Peyer's patch (tissue), 4 donors: ENCODE data around the gene RAP2C. TPM values are rescaled to one million over a fixed set of nuclear protein-coding genes. Genes with fewer than 3 reads are reported as not detected.

Experiments
- DNase-seq, 3 donors: peaks; one replicate each; pipeline ENCODE4 v3.0.0-alpha.2; 2017 to 2019
- H3K27ac ChIP-seq, 4 donors: fragments of 200-600 bp; sonication (generic); one replicate each; pipeline ENCODE4 v1.5.1; 2016 to 2019
- H3K27me3 ChIP-seq, 2 donors: fragments of 200-600 bp; sonication (generic); one replicate each; pipeline ENCODE4 v1.5.1; 2019
- H3K36me3 ChIP-seq, 3 donors: fragments of 200-600 bp; sonication (generic); one replicate each; pipeline ENCODE4 v1.5.1; 2016 to 2019
- H3K4me1 ChIP-seq, 4 donors: fragments of 200-600 bp; sonication (generic); one replicate each; pipeline ENCODE4 v1.5.1; 2016 to 2019
- H3K4me3 ChIP-seq, 4 donors: fragments of 200-600 bp; sonication (generic); 1 replicate in 3 of 4; 2 replicates in 1 of 4; pipeline ENCODE4 v1.5.1; 2016 to 2019; ENCODE audit warnings: mild to moderate bottlenecking in 1 of 4
- H3K9me3 ChIP-seq, 4 donors: fragments of 200-600 bp; sonication (generic); one replicate each; pipeline ENCODE4 v1.5.1; 2016 to 2019; ENCODE audit warnings: mild to moderate bottlenecking in 1 of 4
- CTCF ChIP-seq, 6 experiments: fragments of 450-650 bp in 4 of 6; fragments of 200-600 bp in 2 of 6; sonication (generic) in 1 of 6; IDR thresholded peaks; one replicate each; pipeline ENCODE4 v1.5.1; 2017 to 2019; ENCODE audit warnings: antibody characterized with exemption in 6 of 6, mild to moderate bottlenecking in 3 of 6, moderate library complexity in 1 of 6
- POLR2A ChIP-seq, 2 donors: fragments of 450-650 bp; IDR thresholded peaks; one replicate each; pipeline ENCODE4 v1.5.1; 2017; ENCODE audit warnings: antibody characterized with exemption in 2 of 2, mild to moderate bottlenecking in 2 of 2, moderate library complexity in 2 of 2
- total RNA-seq, 4 donors: library from RNA; depleted of rRNA; stranded (reverse); fragments of >200 nt; gene quantifications; one replicate each; pipeline ENCODE4 v1.1.0, GENCODE V29; 2016

RAP2C gene
- total RNA-seq, 4 donors from 2014 or later, result 12.0 to 19.3 (median 18.6) TPM

- no peaks in the 10 kb centered on the region for H3K9me3 ChIP-seq
- H3K4me3 ChIP-seq, result no peak overlapping the region
- no peak for DNase-seq
- H3K27ac ChIP-seq, result no peak overlapping the region
- TF ChIP-seq CTCF (IDR thresholded peaks at IDR 0.05), result peak in 4 of 6 experiments; percentile 14 to 24 (median 20)
- TF ChIP-seq POLR2A (IDR thresholded peaks at IDR 0.05), result no peak
- H3K4me1 ChIP-seq, result no peaks in the 10 kb centered on the region
- H3K27me3 ChIP-seq, result no peaks in the 10 kb centered on the region
- H3K36me3 ChIP-seq, result no peaks in the 10 kb centered on the region
These were observed 6.9 kb upstream of the RAP2C start for GRCh38 chrX:132226169-132226568.

GRCh38 chrX:132218100-132218812 lies 991 bp downstream of the RAP2C start:
- peak; percentile 73 to 90 (median 85) for DNase-seq
- Histone ChIP-seq H3K27me3 (no peaks in the 10 kb centered on the region), H3K27ac (peak overlapping the region; percentile 92 to 100 (median 98)), H3K4me1 (no peaks in the 10 kb centered on the region), H3K36me3 (no peaks in the 10 kb centered on the region), H3K9me3 (no peaks in the 10 kb centered on the region), H3K4me3 (peak overlapping the region; percentile 62 to 87 (median 71))
- TF ChIP-seq POLR2A (IDR thresholded peaks at IDR 0.05) (peak in 1 of 2 donors; percentile 49), CTCF (IDR thresholded peaks at IDR 0.05) (no peak)

GRCh38 chrX:132217203-132218073 lies 1.8 kb downstream of the RAP2C start:
- peak overlapping the region; percentile 92 to 100 (median 98) for H3K27ac ChIP-seq
- H3K4me3 ChIP-seq, result peak overlapping the region; percentile 62 to 87 (median 71)
- no peaks in the 10 kb centered on the region for H3K9me3 ChIP-seq
- H3K27me3 ChIP-seq, result no peaks in the 10 kb centered on the region
- no peaks in the 10 kb centered on the region for H3K4me1 ChIP-seq
- DNase-seq, result peak; percentile 65 to 89 (median 78)
- no peaks in the 10 kb centered on the region for H3K36me3 ChIP-seq
- TF ChIP-seq CTCF (IDR thresholded peaks at IDR 0.05) (no peak), POLR2A (IDR thresholded peaks at IDR 0.05) (peak in 1 of 2 donors; percentile 30)

GRCh38 chrX:132216806-132217202 lies 2.4 kb downstream of the RAP2C start:
- Histone ChIP-seq H3K4me1 (no peaks in the 10 kb centered on the region), H3K36me3 (no peaks in the 10 kb centered on the region), H3K27me3 (no peaks in the 10 kb centered on the region), H3K4me3 (peak overlapping the region; percentile 62 to 87 (median 71)), H3K27ac (peak overlapping the region; percentile 92 to 100 (median 98)), H3K9me3 (no peaks in the 10 kb centered on the region)
- TF ChIP-seq CTCF (IDR thresholded peaks at IDR 0.05) (no peak), POLR2A (IDR thresholded peaks at IDR 0.05) (no peak)
- DNase-seq, result no peak

GRCh38 chrX:132216283-132216682 lies 3.0 kb downstream of the RAP2C start:
- H3K4me1 ChIP-seq, result no peaks in the 10 kb centered on the region
- peak overlapping the region; percentile 62 to 87 (median 71) for H3K4me3 ChIP-seq
- no peaks in the 10 kb centered on the region for H3K36me3 ChIP-seq
- H3K27ac ChIP-seq, result peak overlapping the region in 3 of 4 donors; percentile 92 to 98 (median 98)
- no peak for DNase-seq
- no peaks in the 10 kb centered on the region for H3K27me3 ChIP-seq
- TF ChIP-seq CTCF (IDR thresholded peaks at IDR 0.05) (no peak), POLR2A (IDR thresholded peaks at IDR 0.05) (no peak)
- H3K9me3 ChIP-seq, result no peaks in the 10 kb centered on the region
